GM12865 (cell line): ENCODE results near the gene DYNLL2.

Source experiments
- DNase-seq: peaks from one replicate; pipeline ENCODE4 v3.0.0; 2010; ENCODE audit warnings: low read depth
- H3K4me3 ChIP-seq: 2 replicates; pipeline ENCODE4 v1.5.1; 2011; ENCODE audit warnings: mild to moderate bottlenecking, low read depth, low read length, control low read depth
- TF ChIP-seq, protein P1 (sequence below): IDR thresholded peaks from 2 replicates; pipeline ENCODE4 v1.5.1; 2011; ENCODE audit warnings: low read length, control low read depth, low read depth, inconsistent platforms; ENCODE audit not compliant: insufficient read depth; ENCODE audit errors: missing control alignments

The DYNLL2 gene

DNA sequence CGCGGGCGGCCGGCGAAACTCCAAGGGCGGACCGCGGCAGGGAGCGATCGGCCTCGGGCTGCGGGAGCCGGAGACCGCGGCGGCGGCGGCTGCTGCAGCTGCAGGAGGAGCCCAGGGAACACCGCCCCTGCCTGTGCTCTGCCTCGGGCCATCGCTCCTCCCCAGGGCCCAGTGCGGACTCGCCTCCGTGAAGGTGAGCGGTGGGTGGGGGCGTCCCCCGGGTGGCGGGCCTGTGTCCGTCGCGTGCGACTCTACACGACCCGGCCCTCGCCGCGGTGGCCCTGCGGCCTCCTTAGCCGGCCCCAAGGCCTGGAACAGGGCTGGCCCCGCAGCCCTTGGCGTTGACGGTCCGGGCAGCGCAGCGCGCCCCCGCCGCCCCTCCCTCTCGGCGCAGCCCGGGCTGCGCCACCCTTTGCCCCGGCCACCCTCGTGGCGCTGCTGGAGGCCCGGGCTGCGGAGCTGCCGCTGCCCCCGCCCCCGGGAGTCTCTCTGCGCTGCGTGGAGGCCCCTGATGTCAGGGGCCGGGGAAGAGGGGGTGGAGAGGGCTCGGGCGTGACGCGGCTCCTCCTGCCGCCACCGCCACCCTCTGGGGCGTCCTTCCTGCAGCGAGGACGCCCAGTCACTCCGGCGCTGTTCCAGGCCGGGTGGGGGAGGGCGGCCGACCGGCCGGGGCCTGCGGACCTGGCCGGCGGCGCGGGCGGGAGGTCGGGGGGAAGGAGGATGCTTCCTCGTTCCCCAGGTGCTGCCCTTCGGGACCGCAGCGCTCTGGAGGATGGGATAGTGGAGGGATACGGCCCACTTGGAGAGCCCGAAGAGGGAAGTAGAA, 485 bp downstream of the DYNLL2 start:
- DNase-seq = peak; percentile 75
- TF ChIP-seq, protein P1, sequence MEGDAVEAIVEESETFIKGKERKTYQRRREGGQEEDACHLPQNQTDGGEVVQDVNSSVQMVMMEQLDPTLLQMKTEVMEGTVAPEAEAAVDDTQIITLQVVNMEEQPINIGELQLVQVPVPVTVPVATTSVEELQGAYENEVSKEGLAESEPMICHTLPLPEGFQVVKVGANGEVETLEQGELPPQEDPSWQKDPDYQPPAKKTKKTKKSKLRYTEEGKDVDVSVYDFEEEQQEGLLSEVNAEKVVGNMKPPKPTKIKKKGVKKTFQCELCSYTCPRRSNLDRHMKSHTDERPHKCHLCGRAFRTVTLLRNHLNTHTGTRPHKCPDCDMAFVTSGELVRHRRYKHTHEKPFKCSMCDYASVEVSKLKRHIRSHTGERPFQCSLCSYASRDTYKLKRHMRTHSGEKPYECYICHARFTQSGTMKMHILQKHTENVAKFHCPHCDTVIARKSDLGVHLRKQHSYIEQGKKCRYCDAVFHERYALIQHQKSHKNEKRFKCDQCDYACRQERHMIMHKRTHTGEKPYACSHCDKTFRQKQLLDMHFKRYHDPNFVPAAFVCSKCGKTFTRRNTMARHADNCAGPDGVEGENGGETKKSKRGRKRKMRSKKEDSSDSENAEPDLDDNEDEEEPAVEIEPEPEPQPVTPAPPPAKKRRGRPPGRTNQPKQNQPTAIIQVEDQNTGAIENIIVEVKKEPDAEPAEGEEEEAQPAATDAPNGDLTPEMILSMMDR = no peak
- H3K4me3 ChIP-seq = peak overlapping the region; percentile 76

DNA sequence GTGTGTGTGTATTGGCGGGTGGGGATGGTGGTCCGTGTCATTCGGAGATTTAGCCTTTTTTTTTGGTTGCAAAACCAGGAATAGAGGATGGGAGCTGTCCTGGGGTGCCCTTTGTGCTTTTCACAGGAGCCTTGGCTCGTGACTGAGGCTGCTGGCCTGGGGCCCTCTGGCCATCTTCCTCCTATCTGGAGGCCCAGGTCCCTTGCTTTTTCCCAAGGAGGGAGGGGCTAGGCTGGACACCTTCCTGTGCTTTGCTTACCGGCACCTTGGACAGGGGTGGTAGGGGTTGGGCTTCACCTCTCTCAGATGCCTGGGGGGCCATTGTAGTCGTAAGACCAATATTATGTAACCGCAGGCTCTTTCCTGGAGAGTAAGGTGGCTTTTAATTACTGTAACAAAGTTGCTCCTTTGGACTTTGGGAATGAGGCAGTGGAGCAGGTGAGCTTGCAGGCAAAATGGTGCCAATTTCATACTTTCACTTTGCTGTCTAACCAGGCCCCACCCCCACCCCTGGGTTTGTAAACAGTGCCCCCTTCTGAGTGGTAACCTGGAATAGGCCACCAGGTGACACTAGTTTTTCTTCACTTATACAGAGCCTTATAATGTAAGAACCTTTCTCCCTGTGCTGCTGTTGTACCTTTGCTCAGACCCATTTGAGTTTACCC, 1.2 kb downstream of the DYNLL2 start:
- TF ChIP-seq, protein P1 = peak; percentile 52
- peak overlapping the region; percentile 76 for H3K4me3 ChIP-seq
- DNase-seq = peak; percentile 80

DNA sequence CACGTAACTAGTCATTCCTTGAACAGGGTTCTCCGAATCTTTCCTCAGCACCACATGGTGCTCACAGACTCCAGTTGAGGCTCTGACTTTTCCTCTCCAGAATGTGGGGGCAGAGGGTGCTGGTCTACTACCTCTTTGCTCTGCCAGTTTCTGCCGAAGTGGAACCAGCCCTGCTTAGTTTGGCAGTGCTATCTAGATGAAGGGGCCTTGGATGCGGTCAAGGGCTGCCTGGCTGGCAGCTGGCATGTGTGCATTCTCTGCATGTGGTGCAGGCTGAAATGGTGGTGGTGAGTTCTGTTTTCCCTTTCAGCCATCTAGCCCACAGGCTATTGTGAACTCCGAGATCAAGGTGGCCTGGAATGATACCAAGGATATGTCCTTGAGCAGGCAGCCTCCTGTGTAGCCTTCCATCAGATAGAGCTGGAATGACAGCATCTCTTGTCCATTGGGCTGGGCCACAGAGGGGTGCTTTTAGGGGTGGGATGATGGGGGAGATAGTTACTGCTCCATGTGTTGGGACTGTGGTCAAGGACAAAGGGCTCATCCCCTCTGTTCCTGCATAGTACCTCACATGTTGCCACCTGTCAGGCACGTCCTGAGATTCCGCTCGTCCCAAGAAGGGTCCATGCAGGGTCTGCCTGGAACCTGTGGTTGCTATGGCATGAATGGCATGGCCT, 2.0 kb downstream of the DYNLL2 start:
- no peak for DNase-seq
- TF ChIP-seq, protein P1 = no peak
- peak overlapping the region; percentile 76 for H3K4me3 ChIP-seq

DNA sequence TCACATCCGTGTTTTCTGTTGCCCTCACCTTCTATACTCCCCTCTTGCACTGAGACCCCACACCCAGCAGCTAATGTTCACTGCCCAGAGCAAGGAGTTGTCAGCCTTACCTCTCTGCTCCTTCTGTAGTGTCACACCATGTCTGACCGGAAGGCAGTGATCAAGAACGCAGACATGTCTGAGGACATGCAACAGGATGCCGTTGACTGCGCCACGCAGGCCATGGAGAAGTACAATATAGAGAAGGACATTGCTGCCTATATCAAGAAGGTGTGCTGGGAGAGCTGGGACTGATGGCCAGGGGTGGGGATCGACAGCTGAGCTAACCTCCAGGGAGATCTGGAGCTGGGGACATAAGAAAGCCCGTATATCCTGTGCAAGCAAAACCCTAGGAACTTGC, 3.7 kb downstream of the DYNLL2 start:
- no peak for DNase-seq
- H3K4me3 ChIP-seq = no peak overlapping the region
- TF ChIP-seq, protein P1 = no peak

DNA sequence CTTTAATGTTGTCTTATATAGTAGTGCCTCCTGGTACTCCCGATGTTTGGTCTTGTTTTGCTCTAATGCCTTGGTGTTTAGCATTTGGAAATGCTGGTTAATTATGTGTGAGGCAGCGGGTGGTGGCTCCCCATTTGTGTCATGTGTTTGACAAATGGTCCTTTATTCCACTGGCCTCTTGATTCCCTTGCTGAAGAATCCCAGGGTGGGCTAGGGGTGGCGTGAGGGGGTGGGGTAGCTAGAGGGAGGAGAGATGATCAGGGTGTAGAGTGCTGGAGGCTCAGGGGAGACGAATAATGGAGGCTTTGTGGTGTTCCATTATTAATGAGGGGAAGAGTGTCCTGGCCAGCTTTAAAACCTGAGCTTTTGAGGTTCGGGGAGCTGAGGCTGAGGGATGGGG, 5.4 kb downstream of the DYNLL2 start:
- DNase-seq = no peak
- TF ChIP-seq, protein P1 = no peak
- no peak overlapping the region for H3K4me3 ChIP-seq

DNA sequence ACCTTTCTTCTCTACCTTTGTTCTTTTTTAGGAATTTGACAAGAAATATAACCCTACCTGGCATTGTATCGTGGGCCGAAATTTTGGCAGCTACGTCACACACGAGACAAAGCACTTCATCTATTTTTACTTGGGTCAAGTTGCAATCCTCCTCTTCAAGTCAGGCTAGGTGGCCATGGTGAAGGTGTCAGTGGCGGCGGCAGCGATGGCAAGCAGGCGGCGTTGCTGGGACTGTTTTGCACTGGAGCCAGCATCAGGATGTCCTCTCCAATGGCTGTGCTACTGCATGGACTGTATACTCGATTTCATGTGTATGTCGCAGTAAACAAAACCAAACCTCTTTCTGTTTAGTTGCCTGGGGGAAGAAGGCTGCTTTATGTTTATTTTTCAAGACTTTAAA, 5.9 kb downstream of the DYNLL2 start:
- TF ChIP-seq, protein P1 = no peak
- no peak for DNase-seq
- no peak overlapping the region for H3K4me3 ChIP-seq
